ENCODE data around the gene IFNL4.
"Not testable (repeated sequence)": the region's sequence is repeated elsewhere in the genome, so short reads cannot be mapped to it uniquely, and the experiment has no call there.

IFNL4 gene
- 0 to 0.77 (median 0) reads per million in 17 experiments for total RNA-seq

- DNase-seq: no peak
These were observed at the start of gene IFNL4 for GRCh38 chr19:39248806-39249205. TSS of gene IFNL4 (minus strand) at chr19:39248856.

GRCh38 chr19:39297931-39298634 is 49.4 kb upstream of the IFNL4 start:
- no peak for DNase-seq

GRCh38 chr19:39296906-39297305 is 48.2 kb upstream of the IFNL4 start:
- no peak for DNase-seq

GRCh38 chr19:39296055-39296645 is 47.5 kb upstream of the IFNL4 start, which contains the start of gene IFNL1:
TSS of gene IFNL1 (plus strand) at chr19:39296407. CDS start at chr19:39296422, 15 bp downstream.
- no peak for DNase-seq

- DNase-seq: no peak
These were observed 44.7 kb upstream of the IFNL4 start for GRCh38 chr19:39293394-39293793.

GRCh38 chr19:39284032-39284431 is 35.4 kb upstream of the IFNL4 start:
- no peak for DNase-seq

GRCh38 chr19:39282021-39282420 is 33.4 kb upstream of the IFNL4 start:
- no peak for DNase-seq

- DNase-seq: no peak
These were observed 28.9 kb upstream of the IFNL4 start for GRCh38 chr19:39277598-39277997.

- DNase-seq: no peak
These were observed 28.1 kb upstream of the IFNL4 start for GRCh38 chr19:39276740-39277139.

GRCh38 chr19:39275578-39275977 is 26.9 kb upstream of the IFNL4 start:
- no peak for DNase-seq

- DNase-seq: not testable (repeated sequence)
These were observed 25.2 kb upstream of the IFNL4 start for GRCh38 chr19:39273859-39274258.

- DNase-seq: no peak
These were observed 21.6 kb upstream of the IFNL4 start for GRCh38 chr19:39270036-39270871.

- not testable (repeated sequence) for DNase-seq
These were observed 20.7 kb upstream of the IFNL4 start for GRCh38 chr19:39269369-39269768.

- not testable (repeated sequence) for DNase-seq
These were observed 20.0 kb upstream of the IFNL4 start for GRCh38 chr19:39268531-39269223.

- DNase-seq: not testable (repeated sequence)
These were observed 19.4 kb upstream of the IFNL4 start, which contains the start of gene IFNL2 for GRCh38 chr19:39268085-39268484. TSS of gene IFNL2 (plus strand) at chr19:39268396. CDS start at chr19:39268569, 173 bp downstream.

GRCh38 chr19:39265321-39265916 is 16.8 kb upstream of the IFNL4 start:
- DNase-seq: no peak

- DNase-seq: no peak
These were observed 15.9 kb upstream of the IFNL4 start for GRCh38 chr19:39264306-39265290.

- no peak for DNase-seq
These were observed 15.3 kb upstream of the IFNL4 start for GRCh38 chr19:39263912-39264305.

GRCh38 chr19:39262496-39262895 is 13.8 kb upstream of the IFNL4 start:
- DNase-seq: no peak

GRCh38 chr19:39261704-39262103 is 13.0 kb upstream of the IFNL4 start:
- DNase-seq: no peak

GRCh38 chr19:39257227-39257626 is 8.6 kb upstream of the IFNL4 start:
- no peak for DNase-seq

All from suppressor macrophage (primary cell).